SK-N-SH (cell line): ENCODE results near the gene SARDH. TPM values are rescaled to one million over a fixed set of nuclear protein-coding genes. Genes with fewer than 3 reads are reported as not detected.

ENCODE experiments used
- CTCF ChIA-PET: fragments of 300-600, 350-600 bp; formaldehyde crosslinking; extraction: SDS; loops from one replicate; lab custom pipeline; 2021; lab: Yijun Ruan, JAX
- POLR2A ChIA-PET: fragments of 350-600 bp; sonication (Branson Sonifier 250); formaldehyde crosslinking; extraction: SDS; loops from one replicate; lab custom pipeline; 2020; ENCODE audit warnings: antibody characterized with exemption, inconsistent platforms; lab: Yijun Ruan, JAX
- DNase-seq: peaks from one replicate; pipeline ENCODE4 v3.0.0; 2012
- H2AFZ ChIP-seq: fragments of 200-600 bp; sonication (generic); 2 replicates; pipeline ENCODE4 v1.8.1; 2016; ENCODE audit warnings: antibody characterized with exemption, mild to moderate bottlenecking, low read depth
- H3F3A ChIP-seq: fragments of 200-600 bp; sonication (generic); replicated peaks from 2 replicates; pipeline ENCODE3; 2016; ENCODE audit warnings: antibody characterized with exemption, mild to moderate bottlenecking; ENCODE audit not compliant: insufficient read depth
- H3K27ac ChIP-seq, 2 experiments: fragments of 200-500 bp in 1 of 2; fragments of 200-600 bp in 1 of 2; sonication (Bioruptor generic) in 1 of 2; sonication (generic), shearing (Covaris generic) in 1 of 2; 2 replicates each; pipeline versions ENCODE4 v1.5.1 to v1.6.1; 2014 to 2016; ENCODE audit warnings: low read depth in 2 of 2, inconsistent platforms in 1 of 2, low read length in 1 of 2, mild to moderate bottlenecking in 1 of 2, mixed read lengths in 1 of 2
- H3K27me3 ChIP-seq: fragments of 200-600 bp; sonication (generic), shearing (Covaris generic); 2 replicates; pipeline ENCODE4 v1.6.1; 2016; ENCODE audit warnings: mixed run types; ENCODE audit not compliant: insufficient read depth
- H3K36me3 ChIP-seq, 2 experiments: fragments of 200-500 bp in 1 of 2; fragments of 200-600 bp in 1 of 2; sonication (Bioruptor generic) in 1 of 2; sonication (generic) in 1 of 2; replicated peaks in 1 of 2; 2 replicates each; pipeline versions ENCODE3 to v1.5.1; 2014 to 2016; ENCODE audit warnings: low read length in 1 of 2, mild to moderate bottlenecking in 1 of 2; ENCODE audit not compliant: insufficient read depth in 2 of 2, control insufficient read depth in 1 of 2
- H3K4me1 ChIP-seq, 2 experiments: fragments of 200-500 bp in 1 of 2; fragments of 200-600 bp in 1 of 2; sonication (Bioruptor generic) in 1 of 2; sonication (generic), shearing (Covaris generic) in 1 of 2; 2 replicates each; pipeline versions ENCODE4 v1.5.1 to v1.6.1; 2014 to 2016; ENCODE audit warnings: low read depth in 1 of 2, low read length in 1 of 2, mixed run types in 1 of 2; ENCODE audit not compliant: insufficient read depth in 2 of 2, control insufficient read depth in 1 of 2
- H3K4me2 ChIP-seq: fragments of 200-600 bp; sonication (generic), shearing (Covaris generic); 2 replicates; pipeline ENCODE4 v1.6.1; 2017; ENCODE audit warnings: mixed run types
- H3K4me3 ChIP-seq, 2 experiments: fragments of 200-500 bp in 1 of 2; fragments of 200-600 bp in 1 of 2; sonication (Bioruptor generic) in 1 of 2; sonication (generic), shearing (Covaris generic) in 1 of 2; 2 replicates each; pipeline versions ENCODE4 v1.5.1 to v1.8.1; 2014 to 2016; ENCODE audit warnings: low read depth in 2 of 2, inconsistent platforms in 1 of 2, low read length in 1 of 2, mild to moderate bottlenecking in 1 of 2, mixed read lengths in 1 of 2, moderate library complexity in 1 of 2
- H3K79me2 ChIP-seq: fragments of 200-600 bp; sonication (generic); 2 replicates; pipeline ENCODE4 v1.8.1; 2017; ENCODE audit warnings: mild to moderate bottlenecking; ENCODE audit not compliant: insufficient read depth
- H3K9ac ChIP-seq: fragments of 200-600 bp; sonication (generic); 2 replicates; pipeline ENCODE4 v1.6.1; 2017; ENCODE audit warnings: mixed run types
- H3K9me2 ChIP-seq: fragments of 200-600 bp; sonication (generic); 2 replicates; pipeline ENCODE4 v1.6.1; 2017; ENCODE audit warnings: mixed run types
- H3K9me3 ChIP-seq: fragments of 200-600 bp; sonication (generic); 2 replicates; pipeline ENCODE4 v1.6.1; 2017; ENCODE audit warnings: mixed run types, mild to moderate bottlenecking, moderate library complexity
- H4K20me1 ChIP-seq: fragments of 200-600 bp; sonication (generic); 2 replicates; pipeline ENCODE4 v1.6.1; 2017; ENCODE audit warnings: mild to moderate bottlenecking, mixed run types; ENCODE audit not compliant: insufficient read depth
- CTCF ChIP-seq: fragments of 200-600 bp; sonication (generic); IDR thresholded peaks from 2 replicates; pipeline ENCODE4 v1.6.1; 2017; ENCODE audit warnings: antibody characterized with exemption, mild to moderate bottlenecking, moderate library complexity
- EZH2phosphoT487 ChIP-seq: fragments of 200-600 bp; sonication (generic); IDR thresholded peaks from 2 replicates; pipeline ENCODE4 v1.6.1; 2017; ENCODE audit warnings: low read depth, mixed run types, mild to moderate bottlenecking, antibody characterized with exemption, moderate library complexity, borderline replicate concordance
- POLR2AphosphoS5 ChIP-seq: IDR thresholded peaks from 2 replicates; pipeline ENCODE4 v1.6.1; 2012; ENCODE audit warnings: low read depth, low read length
- RAD21 ChIP-seq: IDR thresholded peaks from 2 replicates; pipeline ENCODE4 v1.6.1; 2012; ENCODE audit warnings: mild to moderate bottlenecking, low read length
- RFX5 ChIP-seq: IDR thresholded peaks from 2 replicates; pipeline ENCODE4 v1.6.1; 2012; ENCODE audit warnings: mild to moderate bottlenecking, improper control_type of control experiment, low read length
- TAF1 ChIP-seq: IDR thresholded peaks from 2 replicates; pipeline ENCODE4 v1.6.1; 2012; ENCODE audit warnings: low read depth, mild to moderate bottlenecking, low read length, moderate library complexity, borderline replicate concordance
- YY1 ChIP-seq: IDR thresholded peaks from 2 replicates; pipeline ENCODE4 v1.4.0; 2012; ENCODE audit warnings: low read depth, mild to moderate bottlenecking
- ZBTB33 ChIP-seq: IDR thresholded peaks from 2 replicates; pipeline ENCODE4 v1.4.0; 2012; ENCODE audit warnings: low read depth, borderline replicate concordance
- WGBS: methylation state at CpG from one replicate; pipeline ENCODE4 v1.1.6; 2017; ENCODE audit warnings: low lambda C conversion rate; 5-methylcytosine and 5-hydroxymethylcytosine counted together
- polyA plus RNA-seq, 3 experiments: library from polyadenylated mRNA; depleted of rRNA; stranded (reverse); fragments of >200 nt; gene quantifications; 2 replicates each; pipeline ENCODE4 v1.2.3, GENCODE V29; 2012
- TF ChIP-seq, protein P1 (sequence below): fragments of 150-350 bp; IDR thresholded peaks from 2 replicates; pipeline ENCODE4 v1.6.1; 2016; ENCODE audit warnings: mild to moderate bottlenecking, low read depth, low read length

The SARDH gene
- polyA plus RNA-seq, 1 of the 3 experiments (the other 2 are of a cell fraction): 5.9 TPM

DNA sequence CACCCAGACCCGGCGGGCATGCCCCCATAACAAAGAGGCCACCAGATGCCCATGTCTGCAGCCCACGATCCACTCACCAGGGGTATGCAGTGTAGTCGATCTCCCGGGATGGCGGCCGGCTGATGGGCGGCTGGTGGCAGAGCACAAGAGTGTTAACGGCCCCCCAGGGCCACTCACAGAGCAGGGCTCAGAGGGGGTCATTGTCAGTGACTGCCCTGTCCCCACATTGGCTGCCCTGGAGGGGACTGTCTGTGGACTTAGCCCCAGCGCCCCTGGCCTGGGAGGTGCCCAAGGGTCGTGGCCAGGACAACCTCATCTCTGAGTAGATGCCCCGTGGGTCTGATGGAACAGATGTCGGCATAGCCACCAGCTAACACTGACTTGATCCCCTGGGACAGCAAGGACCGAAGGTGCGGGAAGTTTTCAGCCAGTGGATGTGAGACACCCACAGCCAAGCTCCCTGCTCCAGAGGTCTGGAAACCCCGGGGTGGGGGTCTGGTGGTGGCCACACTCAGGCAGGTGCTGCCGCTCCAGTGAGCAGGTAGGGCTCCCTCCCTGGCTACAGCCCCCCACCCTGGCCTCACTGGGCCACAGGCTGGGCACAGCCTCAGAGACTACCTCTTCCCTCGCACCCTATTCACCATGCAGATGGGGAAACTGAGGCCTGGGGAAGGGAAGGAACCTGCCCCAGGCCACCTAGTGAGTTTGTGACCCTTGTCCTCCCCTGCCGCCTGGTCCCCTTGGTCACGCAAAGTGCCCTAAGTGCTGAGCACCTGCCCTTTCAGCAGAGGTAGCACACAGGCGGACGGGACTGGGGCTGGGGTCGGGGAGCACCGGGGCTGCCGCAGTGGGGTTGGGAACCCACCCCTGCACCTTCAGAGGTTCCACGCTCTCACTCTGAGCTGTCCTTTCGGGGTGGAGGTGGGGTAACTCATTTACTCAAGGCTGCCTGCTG lies 38.1 kb upstream of the SARDH start:
- H3K36me3 ChIP-seq: peaks cover 18 to 60% of the 10 kb centered on the region in 2 experiments

More for the DNA sequence above, 38.1 kb upstream of the SARDH start:
- no peak for TF ChIP-seq ZBTB33
- TF ChIP-seq RFX5: no peak
- TF ChIP-seq POLR2AphosphoS5: no peak
- TF ChIP-seq TAF1: no peak
- no peak for TF ChIP-seq CTCF
- TF ChIP-seq EZH2phosphoT487: no peak
- no peak for TF ChIP-seq RAD21
- no peak for TF ChIP-seq YY1
- TF ChIP-seq, protein P1, sequence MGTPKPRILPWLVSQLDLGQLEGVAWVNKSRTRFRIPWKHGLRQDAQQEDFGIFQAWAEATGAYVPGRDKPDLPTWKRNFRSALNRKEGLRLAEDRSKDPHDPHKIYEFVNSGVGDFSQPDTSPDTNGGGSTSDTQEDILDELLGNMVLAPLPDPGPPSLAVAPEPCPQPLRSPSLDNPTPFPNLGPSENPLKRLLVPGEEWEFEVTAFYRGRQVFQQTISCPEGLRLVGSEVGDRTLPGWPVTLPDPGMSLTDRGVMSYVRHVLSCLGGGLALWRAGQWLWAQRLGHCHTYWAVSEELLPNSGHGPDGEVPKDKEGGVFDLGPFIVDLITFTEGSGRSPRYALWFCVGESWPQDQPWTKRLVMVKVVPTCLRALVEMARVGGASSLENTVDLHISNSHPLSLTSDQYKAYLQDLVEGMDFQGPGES: no peak
- 95% methylated on average over 13 of the region's 27 CpGs for WGBS
- H3K9me2 ChIP-seq: no peaks in the 10 kb centered on the region
- POLR2A ChIA-PET: no interaction called here
- H2AFZ ChIP-seq: no peak overlapping the region
- no peaks in the 10 kb centered on the region for H4K20me1 ChIP-seq
- no peak overlapping the region for H3K9ac ChIP-seq
- H3K9me3 ChIP-seq: no peaks in the 10 kb centered on the region
- CTCF ChIA-PET: interaction anchor here (0.6 to 3.3 kb wide), 7 partner anchors 14 to 218 kb away, joined by 3 to 24 read pairs (median 15); no protein-coding TSS in a partner anchor
- H3K4me3 ChIP-seq: no peak overlapping the region
- no peak overlapping the region; a peak in 1 of 4 replicates for H3K27ac ChIP-seq
- no peaks in the 10 kb centered on the region for H3F3A ChIP-seq
- DNase-seq: no peak
- H3K27me3 ChIP-seq: no peaks in the 10 kb centered on the region
- no peak overlapping the region for H3K4me2 ChIP-seq
- peaks cover 0 to 13% of the 10 kb centered on the region in 2 experiments; a peak in 1 of 4 replicates for H3K4me1 ChIP-seq
- H3K79me2 ChIP-seq: no peaks in the 10 kb centered on the region
